HG02763 (cell line): Measurements from ENCODE around the gene KLHL17.

Experiments
- ATAC-seq: cut with Tn5 transposase; IDR thresholded peaks from one replicate; pipeline ENCODE4 v1.9.1; 2021; ENCODE audit warnings: mild to moderate bottlenecking, moderate library complexity; ENCODE audit not compliant: unreplicated experiment

The KLHL17 gene

DNA sequence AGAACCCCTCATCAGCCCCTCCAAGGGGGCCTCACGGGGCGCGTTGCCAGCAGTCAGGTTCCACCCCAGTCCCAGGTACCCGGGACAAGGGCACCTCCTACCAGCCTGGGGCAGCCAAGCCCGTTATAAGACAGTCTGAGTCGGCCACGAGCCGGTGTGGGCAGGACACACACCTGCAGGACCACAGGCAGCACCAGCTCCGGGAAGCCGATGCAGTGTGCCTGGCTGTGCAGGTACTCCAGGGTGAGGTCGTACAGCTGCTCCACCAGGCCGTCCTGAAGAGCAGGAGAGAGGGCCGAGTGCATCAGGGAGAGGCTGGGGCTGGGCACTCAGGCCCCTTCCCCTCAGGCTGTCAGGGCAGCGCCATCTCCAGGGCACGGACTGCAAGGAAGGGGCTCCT is 12.4 kb upstream of the KLHL17 start:
- no peak for ATAC-seq

DNA sequence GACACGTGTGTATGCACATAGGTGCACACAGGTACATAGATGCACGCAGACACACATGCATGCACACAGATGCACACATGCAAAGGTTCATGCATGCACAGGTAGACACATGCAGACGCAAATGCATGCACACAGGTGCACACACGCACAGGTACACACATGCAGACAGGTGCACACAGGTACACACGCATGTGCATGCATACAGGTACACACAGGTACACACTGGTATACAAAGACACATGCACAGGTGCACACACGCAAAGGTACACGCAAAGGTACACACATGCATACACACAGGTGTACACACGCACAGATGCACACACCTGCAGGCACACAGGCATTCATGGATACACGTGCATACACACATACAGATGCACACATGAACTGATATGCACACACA is 10.1 kb upstream of the KLHL17 start:
- ATAC-seq = no peak

DNA sequence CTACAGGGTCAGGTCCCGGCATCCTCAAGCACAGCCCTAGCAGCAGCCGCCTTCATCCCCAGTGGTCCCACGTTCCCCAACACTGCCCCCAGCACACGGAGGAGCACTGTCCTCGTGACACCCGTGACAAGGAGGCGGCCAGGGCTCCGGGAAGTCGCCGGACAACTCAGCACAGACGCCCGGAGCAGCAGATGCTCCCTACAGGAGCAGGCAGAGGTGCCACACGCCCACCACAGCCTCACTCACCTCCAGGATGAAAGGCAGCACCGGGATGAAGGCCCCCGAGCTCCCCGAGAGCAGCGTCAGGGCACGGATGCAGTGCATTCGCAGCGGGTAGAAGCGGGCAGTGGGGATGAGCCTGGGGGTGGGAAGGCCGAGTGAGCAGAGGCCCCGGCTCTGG is 9.5 kb upstream of the KLHL17 start:
- no peak for ATAC-seq

DNA sequence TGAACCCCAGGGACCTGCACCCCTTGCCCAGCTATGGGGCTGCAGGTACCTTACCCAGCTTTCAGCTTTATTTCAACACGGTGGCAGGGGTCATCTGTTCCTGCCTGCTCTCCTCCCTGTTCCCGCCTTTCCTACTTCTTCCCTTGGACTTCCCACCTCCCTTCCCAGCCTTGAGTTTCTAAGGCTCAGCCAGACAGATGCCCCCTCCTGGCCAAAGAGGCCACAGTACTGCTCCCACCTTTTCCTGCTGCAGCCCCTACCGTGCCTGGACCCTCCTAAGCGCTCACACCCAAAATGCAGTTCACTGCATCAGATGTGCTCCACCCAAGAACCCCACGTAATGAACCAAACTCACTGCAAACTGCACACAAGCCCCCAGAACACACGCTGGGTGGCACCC is 9.0 kb upstream of the KLHL17 start:
- ATAC-seq = no peak

DNA sequence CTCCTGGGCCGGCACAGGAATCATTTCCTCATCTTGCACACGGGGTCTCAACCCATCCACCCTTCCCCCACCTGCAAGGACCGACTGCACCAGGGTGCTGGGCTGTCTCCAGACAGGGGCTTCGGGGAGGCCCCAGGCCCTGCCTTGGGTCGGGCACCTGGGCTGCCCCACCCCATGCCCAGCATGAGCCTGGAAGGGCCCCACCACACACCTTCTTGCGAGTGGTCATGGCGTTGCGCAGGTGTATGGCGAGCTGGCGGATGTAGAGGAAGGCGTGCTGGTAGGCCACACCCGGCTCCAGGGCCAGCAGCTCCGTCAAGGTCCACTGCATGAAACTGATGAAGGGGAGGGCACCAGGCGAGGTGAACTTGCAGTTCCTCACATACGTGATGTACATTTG is 8.2 kb upstream of the KLHL17 start:
- no peak for ATAC-seq

DNA sequence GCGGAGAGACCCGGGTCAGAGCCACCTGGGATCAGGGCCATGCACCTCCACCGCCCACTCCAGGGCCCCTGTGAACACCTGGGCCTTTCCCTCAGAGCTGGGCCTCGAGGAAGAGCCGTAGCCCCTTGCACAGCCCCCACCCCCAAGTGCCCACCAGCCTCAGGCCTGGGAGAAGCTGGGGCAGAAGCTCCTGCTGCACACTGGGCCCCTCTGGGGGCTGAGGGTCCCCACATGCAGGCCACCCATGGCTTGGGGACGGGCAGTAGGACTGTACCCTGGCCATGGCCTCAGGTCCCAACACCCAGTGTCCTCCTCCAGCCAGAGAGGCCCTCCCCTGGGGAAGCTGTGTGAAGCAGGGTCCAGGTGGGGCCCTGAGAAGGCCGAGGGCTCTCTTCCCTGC is 7.8 kb upstream of the KLHL17 start:
- no peak for ATAC-seq

DNA sequence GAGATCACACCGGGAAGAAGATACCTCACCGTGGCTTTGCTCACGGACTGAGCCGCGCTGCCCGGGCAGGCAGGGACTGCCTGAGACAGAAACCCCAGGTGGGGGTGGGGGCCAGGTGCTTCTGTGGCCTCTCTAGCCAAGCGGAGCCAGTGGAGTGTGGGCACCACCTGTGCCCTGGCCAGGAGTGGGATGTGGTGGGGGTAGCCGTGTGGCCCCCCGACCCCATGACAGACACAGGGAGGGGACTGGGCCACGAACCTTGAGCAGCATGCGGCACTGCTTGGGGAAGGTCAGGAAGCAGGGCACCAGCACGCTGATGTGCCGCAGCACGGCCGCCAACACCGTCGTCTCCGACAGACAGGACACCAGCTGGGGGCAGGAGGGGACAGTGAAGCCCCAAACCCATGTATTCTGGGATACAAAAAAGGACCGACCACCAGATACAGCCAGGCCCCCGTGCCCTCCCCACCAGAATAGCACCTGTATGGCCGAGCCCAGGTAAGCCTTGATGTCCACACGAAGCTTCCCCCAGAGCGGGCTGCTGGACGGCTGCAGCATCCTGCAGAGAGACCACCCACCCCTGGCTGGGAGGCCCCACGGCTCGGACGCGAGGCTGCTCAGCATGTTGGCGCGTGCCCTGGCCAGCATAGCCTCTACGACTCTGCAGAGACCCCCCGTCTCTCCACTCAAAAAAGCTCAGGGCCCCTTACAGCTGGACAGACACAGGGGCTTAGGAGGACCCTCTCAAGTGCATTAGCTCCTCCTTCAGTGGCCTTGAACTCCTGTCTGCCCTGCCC is 6.7 kb upstream of the KLHL17 start:
- ATAC-seq = no peak

DNA sequence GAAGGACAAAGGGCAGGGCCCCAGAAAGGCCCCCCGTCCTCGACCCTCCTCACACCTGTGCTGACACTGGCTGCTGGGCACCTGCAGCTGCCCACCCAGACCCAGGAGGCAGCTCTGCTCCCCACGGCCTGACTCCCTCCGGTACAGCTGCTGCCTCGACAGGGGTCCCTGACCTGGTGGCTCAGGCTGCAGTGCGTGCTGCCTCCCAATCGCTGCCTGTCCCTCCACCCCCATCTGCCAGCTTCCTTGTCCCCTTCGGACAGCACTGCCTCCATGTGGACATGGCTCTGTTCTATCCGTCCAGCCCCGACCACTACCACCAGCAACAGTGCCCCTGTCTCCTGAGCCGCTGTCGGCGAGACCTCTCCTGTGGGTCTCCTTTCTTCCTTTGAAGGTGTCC is 5.5 kb upstream of the KLHL17 start:
- ATAC-seq = no peak

DNA sequence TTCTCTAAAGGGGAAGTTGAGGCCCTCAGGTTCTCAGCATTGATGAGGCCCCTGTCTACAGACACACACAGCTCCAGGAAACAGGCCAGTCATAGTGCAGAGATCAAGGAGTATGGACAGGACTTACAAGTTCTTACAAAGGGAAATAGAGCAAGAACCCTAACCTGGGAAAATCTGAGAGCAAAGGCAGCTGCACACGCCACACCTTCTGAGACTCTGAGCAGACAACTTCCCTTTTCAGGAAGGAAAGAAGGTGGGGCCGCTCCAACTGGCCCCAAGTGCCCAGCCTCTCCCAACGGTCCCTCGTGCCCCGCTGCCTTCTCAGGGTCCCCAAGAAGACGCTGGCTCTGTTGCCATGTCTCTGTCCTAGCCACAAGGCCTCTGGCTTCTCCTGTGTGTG is 4.9 kb upstream of the KLHL17 start:
- no peak for ATAC-seq

DNA sequence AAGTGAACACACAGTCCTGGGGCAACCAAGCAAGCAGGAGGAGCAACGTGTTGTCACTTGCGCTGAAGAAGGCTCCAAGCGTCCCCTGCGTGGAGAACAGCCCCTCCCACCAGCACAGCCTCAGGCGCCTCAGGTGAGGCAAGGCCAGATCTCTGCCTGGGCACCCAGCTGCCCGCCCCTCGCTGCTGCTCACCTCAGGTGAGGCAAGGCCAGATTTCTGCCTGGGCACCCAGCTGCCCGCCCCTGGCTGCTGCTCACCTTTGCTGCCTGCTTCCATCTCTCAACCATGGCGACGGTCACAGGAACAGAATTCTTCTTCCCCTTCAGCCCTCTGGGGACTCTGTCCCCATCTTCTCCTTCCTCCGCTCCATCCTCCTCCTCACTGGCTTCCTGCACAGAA is 3.7 kb upstream of the KLHL17 start:
- ATAC-seq = no peak

DNA sequence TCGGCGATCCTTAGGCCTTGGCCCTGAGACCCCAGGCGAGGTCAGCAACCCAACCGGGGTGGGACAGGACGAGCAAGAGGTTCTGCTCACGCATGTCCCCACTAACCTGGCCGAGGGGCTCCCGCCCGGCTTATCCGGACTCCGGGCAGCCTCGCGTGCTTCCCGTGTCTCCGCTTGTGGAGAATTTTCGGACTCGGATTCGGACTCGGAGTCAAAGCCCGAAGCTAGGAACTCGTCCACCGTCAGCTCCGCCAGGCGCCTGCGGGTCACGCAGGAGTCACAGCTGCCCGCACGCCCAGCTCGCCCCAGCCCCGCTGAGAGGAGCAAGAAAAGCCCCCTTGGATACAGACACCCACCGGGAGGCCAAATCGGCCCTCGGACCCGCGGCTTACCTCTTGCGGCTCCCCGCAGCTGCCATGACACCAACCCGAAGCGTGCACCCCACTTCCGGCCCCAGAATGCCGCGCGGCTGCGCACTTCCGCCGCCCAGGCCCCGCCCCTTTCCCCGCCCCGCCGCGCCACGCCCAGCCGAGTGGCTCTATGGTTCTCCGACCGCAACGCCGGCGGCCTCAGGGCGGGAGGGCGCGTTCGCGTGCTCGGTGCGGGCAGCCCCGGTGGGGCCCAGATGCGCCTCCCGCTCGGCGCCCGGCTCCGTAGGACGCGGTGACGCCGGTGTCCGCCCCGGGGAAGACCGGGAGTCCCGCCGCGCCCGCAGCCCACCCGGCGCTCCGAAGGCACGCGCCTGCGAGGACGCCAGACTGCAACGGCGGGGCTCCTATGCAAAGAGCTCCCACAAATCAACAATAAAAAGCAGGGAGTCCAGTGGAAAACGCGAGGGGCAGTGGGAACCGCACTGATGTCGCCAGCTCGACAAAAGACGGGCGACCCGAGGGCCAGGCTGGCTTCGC is 1.3 kb upstream of the KLHL17 start, which contains the start of gene NOC2L:
Gene NOC2L (minus strand): TSS at position 434 of the 908 bp plus-strand sequence. CDS start 16 bp downstream, at position 418.
- peak; percentile 60 for ATAC-seq

DNA sequence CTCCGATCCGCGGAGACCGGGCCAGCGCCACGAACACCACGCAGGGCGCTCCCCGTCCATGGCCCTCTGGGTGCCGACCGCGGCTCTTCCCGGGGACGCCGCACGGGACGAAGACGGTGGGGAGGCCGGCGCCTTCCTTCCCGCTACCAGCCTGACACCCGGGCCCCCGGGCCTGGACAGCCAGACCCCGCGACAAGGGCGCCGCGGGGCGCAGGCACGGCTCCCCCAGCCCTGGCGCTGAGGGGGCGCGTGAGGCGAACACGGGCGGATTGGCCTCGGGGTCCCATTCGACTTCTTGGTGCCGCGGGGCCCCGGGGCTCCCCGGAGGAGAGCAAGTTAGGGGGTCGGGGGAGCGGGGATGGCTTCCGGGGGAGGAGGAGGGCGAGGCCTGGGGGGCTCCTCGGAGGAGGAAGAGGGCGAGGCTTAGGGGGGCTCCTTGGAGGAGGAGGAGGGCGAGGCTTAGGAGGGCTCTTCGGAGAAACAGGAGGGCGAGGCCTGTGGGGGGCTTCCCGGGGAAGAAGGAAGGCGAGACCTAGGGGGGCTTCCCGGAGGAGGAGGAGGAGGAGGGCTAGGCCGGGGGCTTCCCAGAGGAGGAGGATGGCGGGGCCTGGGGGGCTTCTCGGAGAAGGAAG is 537 bp upstream of the KLHL17 start:
- ATAC-seq = no peak

DNA sequence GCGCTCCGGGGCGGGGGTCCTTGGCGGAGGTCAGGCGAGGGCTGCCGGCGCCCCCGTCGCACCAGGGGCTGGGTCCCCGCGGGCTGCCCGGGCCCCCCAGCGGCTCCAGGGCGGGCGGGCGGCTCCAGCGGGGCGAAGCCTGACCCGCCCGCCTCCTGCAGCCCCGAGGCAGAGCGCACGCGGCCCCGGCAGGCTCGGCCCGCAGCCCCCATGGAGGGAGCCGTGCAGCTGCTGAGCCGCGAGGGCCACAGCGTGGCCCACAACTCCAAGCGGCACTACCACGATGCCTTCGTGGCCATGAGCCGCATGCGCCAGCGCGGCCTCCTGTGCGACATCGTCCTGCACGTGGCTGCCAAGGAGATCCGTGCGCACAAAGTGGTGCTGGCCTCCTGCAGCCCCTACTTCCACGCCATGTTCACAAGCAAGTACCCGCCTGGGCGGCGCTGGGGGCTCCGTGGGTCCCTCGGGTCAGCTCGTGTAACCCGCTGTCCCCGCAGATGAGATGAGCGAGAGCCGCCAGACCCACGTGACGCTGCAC is 817 bp downstream of the KLHL17 start:
- ATAC-seq = peak; percentile 2

DNA sequence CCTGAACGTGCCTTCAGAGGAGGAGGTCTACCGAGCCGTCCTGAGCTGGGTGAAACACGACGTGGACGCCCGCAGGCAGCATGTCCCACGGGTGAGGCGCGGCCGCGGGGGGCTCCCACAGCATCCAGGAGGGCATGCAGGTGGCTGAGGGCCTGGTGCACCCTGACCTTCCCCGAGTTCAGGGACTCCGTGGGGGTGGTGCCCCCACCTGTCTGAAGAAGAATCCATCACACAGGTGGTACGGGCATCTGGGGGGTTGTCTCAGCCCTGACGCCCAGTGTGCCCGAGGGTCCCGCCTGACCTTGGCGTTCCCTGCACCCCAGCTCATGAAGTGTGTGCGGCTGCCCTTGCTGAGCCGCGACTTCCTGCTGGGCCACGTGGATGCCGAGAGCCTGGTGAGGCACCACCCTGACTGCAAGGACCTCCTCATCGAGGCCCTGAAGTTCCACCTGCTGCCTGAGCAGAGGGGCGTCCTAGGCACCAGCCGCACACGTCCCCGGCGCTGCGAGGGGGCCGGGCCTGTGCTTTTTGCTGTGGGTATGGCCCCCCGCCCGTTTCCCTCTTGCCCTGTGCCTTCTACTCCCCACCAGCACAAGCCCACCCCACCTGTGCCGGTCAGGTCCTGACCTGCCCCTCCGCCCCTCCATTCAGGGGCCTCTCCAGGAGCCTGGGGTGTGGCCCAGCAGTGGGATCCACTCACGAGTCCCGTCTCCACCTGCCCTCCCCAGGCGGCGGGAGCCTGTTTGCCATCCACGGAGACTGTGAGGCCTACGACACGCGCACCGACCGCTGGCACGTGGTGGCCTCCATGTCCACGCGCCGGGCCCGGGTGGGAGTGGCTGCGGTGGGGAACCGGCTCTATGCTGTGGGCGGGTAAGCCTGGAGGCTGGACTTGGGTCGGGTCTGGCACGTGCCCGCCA is 2.3 kb downstream of the KLHL17 start:
- ATAC-seq = no peak

DNA sequence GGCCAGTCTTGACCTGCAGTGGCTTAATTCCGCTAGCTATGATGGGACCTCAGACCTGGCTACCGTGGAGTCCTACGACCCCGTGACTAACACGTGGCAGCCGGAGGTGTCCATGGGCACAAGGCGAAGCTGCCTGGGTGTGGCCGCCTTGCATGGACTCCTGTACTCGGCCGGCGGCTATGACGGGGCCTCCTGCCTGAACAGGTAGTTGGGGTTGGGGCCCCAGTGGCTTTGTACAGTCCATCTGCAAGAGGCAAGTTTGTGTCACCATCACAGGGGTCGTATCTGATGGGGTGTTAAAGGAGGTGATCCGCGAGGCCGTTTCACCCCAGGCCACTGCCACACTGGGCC is 2.9 kb downstream of the KLHL17 start:
- ATAC-seq = no peak

DNA sequence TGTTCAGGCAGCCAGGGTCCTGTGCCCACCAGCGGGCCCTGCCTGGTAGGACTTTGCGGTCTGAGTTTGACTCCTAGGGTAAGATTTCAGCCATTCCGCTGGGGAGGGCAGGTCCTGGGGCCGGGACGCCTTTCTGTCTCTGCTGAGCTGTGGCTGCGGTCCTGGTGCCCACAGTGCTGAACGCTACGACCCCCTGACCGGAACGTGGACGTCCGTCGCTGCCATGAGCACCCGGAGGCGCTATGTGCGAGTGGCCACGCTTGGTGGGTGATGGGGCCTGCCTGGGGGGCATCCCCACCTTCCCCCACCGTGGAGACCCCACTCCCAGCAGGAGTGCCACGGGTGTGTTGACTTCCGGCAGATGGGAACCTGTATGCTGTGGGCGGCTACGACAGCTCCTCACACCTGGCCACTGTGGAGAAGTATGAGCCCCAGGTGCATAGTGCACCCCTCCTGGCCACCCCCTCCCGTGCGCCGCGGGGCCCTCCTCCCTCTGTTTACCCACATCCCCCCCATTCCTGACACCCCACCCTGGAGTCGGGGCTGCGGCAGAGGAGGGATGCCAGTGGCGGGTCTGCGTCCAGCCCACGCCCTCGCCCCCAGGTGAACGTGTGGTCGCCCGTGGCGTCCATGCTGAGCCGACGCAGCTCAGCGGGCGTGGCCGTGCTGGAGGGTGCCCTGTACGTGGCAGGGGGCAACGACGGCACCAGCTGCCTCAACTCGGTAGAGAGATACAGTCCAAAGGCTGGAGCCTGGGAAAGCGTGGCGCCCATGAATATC is 3.6 kb downstream of the KLHL17 start:
- ATAC-seq = no peak

DNA sequence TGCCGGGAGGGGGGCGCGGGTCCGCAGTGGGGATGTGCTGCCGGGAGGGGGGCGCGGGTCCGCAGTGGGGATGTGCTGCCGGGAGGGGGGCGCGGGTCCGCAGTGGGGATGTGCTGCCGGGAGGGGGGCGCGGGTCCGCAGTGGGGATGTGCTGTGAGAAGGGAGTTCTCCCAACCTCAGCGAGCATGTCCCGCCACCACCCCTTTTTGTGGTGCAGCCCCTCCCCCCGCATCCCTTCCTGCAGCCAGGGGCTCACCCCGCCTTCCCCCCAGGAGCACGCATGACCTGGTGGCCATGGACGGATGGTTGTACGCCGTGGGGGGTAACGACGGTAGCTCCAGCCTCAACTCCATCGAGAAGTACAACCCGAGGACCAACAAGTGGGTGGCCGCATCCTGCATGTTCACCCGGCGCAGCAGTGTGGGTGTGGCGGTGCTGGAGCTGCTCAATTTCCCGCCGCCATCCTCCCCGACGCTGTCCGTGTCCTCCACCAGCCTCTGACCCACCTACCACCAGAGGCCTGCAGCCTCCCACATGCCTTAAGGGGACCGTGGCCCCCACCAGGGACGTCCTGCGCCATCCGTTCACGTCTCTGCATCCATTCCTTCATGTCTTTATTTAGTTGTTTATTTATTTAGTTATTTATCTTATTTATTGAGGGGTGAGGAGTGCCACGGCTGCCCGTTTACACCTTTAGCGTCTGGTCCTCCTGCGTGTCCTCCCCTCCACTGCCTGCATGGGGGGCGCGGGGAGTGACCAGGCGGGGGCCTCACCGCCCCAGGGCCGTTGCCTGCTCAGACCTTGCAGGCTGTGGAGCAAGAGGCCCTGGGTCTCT is 4.5 kb downstream of the KLHL17 start:
- ATAC-seq = no peak

DNA sequence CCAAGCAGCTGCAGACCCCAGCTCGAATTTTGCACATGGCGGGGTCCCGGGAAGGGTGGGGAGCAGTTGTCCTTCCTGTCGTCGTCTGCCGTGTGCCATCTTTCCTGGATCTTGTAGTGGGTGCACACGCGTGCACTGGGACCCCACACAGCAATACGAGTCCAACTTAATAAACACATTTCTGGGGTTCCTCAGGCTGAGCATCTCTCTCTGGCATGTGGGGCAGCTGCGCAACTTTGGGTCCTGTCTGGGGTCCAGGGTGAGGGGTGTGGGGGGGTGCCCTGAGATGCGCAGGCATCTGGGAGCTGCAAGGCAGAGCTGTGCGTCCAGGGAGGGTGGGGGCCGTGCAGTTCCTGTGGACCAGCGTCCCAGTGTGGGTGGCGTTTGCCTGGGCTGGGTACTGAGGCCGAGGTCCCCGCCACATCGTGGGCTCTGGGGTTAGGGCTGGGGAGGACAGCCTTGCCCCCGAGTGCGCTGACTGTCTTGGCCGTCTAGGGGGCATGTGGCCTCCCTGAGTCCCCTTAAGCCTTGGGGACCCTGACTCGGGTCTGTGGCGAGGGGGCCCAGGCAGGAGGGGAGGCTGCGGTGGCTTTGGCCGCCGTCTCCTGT is 5.2 kb downstream of the KLHL17 start:
- no peak for ATAC-seq
